KMS-11 (cell line): ENCODE data around the gene ABCC10.

Experiments used
- H2AFZ ChIP-seq: fragments of 200-600 bp; sonication (generic); 2 replicates; pipeline ENCODE4 v1.6.1; 2016; ENCODE audit warnings: antibody characterized with exemption, mixed run types, low read depth
- H3K27ac ChIP-seq: fragments of 200-600 bp; sonication (generic); 2 replicates; pipeline ENCODE4 v1.6.1; 2016; ENCODE audit warnings: mild to moderate bottlenecking, mixed run types
- H3K27me3 ChIP-seq: fragments of 200-600 bp; sonication (generic); 2 replicates; pipeline ENCODE4 v1.6.1; 2017; ENCODE audit warnings: mild to moderate bottlenecking, low read depth, mixed run types, moderate library complexity; ENCODE audit not compliant: insufficient read depth
- H3K36me3 ChIP-seq: fragments of 200-600 bp; sonication (generic); 2 replicates; pipeline ENCODE4 v1.6.1; 2017; ENCODE audit warnings: mild to moderate bottlenecking, mixed run types; ENCODE audit not compliant: insufficient read depth
- H3K4me1 ChIP-seq: fragments of 200-600 bp; sonication (generic); 2 replicates; pipeline ENCODE4 v1.6.1; 2016; ENCODE audit warnings: mild to moderate bottlenecking, low read depth, mixed run types; ENCODE audit not compliant: poor library complexity, severe bottlenecking
- H3K4me2 ChIP-seq: fragments of 200-600 bp; sonication (generic); 2 replicates; pipeline ENCODE4 v1.7.0; 2016; ENCODE audit warnings: mild to moderate bottlenecking, mixed run types
- H3K4me3 ChIP-seq: fragments of 200-600 bp; sonication (generic); IDR thresholded peaks from 2 replicates; pipeline ENCODE4 v1.6.1; 2017; ENCODE audit warnings: low read depth, low read length, mixed read lengths; ENCODE audit not compliant: insufficient read depth
- H3K79me2 ChIP-seq: fragments of 200-600 bp; sonication (generic); 2 replicates; pipeline ENCODE4 v1.6.1; 2016; ENCODE audit warnings: low read depth, mixed run types; ENCODE audit not compliant: insufficient read depth
- H3K9ac ChIP-seq: fragments of 200-600 bp; sonication (generic); 2 replicates; pipeline ENCODE4 v1.6.1; 2016; ENCODE audit warnings: mild to moderate bottlenecking, mixed run types
- H4K20me1 ChIP-seq: fragments of 200-600 bp; sonication (generic); 2 replicates; pipeline ENCODE4 v1.6.1; 2016; ENCODE audit warnings: mild to moderate bottlenecking, mixed run types; ENCODE audit not compliant: insufficient read depth
- CTCF ChIP-seq: fragments of 200-600 bp; sonication (generic); conservative IDR thresholded peaks from 2 replicates; pipeline ENCODE4 v1.6.1; 2017; ENCODE audit warnings: low read depth, mild to moderate bottlenecking, antibody characterized with exemption, low read length, moderate library complexity, mixed read lengths

Gene ABCC10

GRCh38 chr6:43426928-43427405 lies 374 bp upstream of the ABCC10 start:
- Histone ChIP-seq H3K27ac (peak overlapping the region; percentile 65), H3K36me3 (no peaks in the 10 kb centered on the region), H3K79me2 (no peaks in the 10 kb centered on the region; the same call in 1 of the 2 replicates), H4K20me1 (no peaks in the 10 kb centered on the region), H3K4me1 (peaks cover 14% of the 10 kb centered on the region), H3K4me3 (peak overlapping the region; percentile 13), H3K4me2 (peak overlapping the region; percentile 77), H3K9ac (peak overlapping the region; percentile 72), H2AFZ (peak overlapping the region; percentile 99), H3K27me3 (no peaks in the 10 kb centered on the region)
- TF ChIP-seq CTCF, result no peak

- no peak for TF ChIP-seq CTCF
- Histone ChIP-seq H4K20me1 (no peaks in the 10 kb centered on the region), H3K4me2 (peak overlapping the region; percentile 77), H3K27ac (peak overlapping the region; percentile 65), H2AFZ (peak overlapping the region; percentile 99), H3K36me3 (no peaks in the 10 kb centered on the region), H3K27me3 (no peaks in the 10 kb centered on the region), H3K79me2 (no peaks in the 10 kb centered on the region; the same call in 1 of the 2 replicates), H3K9ac (peak overlapping the region; percentile 72), H3K4me3 (no peak overlapping the region), H3K4me1 (peaks cover 14% of the 10 kb centered on the region)
Observed at GRCh38 chr6:43428112-43428570, 800 bp downstream of the ABCC10 start.

- Histone ChIP-seq H3K27ac (peak overlapping the region; percentile 65; the same call in 1 of the 2 replicates), H3K27me3 (no peaks in the 10 kb centered on the region), H3K9ac (peak overlapping the region; percentile 72; the same call in 1 of the 2 replicates), H3K4me3 (no peak overlapping the region), H3K79me2 (no peaks in the 10 kb centered on the region; the same call in 1 of the 2 replicates), H3K4me1 (peaks cover 14% of the 10 kb centered on the region), H2AFZ (no peak overlapping the region), H4K20me1 (no peaks in the 10 kb centered on the region), H3K4me2 (peak overlapping the region; percentile 77), H3K36me3 (no peaks in the 10 kb centered on the region)
- TF ChIP-seq CTCF, result no peak
Observed at GRCh38 chr6:43428874-43429273, 1.5 kb downstream of the ABCC10 start.

- Histone ChIP-seq H2AFZ (no peak overlapping the region), H3K4me1 (peaks cover 10% of the 10 kb centered on the region), H3K36me3 (no peaks in the 10 kb centered on the region), H3K4me3 (no peak overlapping the region), H4K20me1 (no peaks in the 10 kb centered on the region), H3K9ac (no peak overlapping the region), H3K27ac (no peak overlapping the region), H3K27me3 (no peaks in the 10 kb centered on the region), H3K4me2 (no peak overlapping the region), H3K79me2 (no peaks in the 10 kb centered on the region; the same call in 1 of the 2 replicates)
- TF ChIP-seq CTCF, result no peak
Observed at GRCh38 chr6:43432009-43432945, 4.9 kb downstream of the ABCC10 start.
